A673 (cell line): ENCODE measurements around the gene MSS51.

ENCODE experiments used
- CTCF ChIP-seq: fragments of 300-800, 200-600 bp; sonication (generic); conservative IDR thresholded peaks from 2 replicates; pipeline ENCODE4 v1.5.1; 2017; ENCODE audit warnings: low read depth, mild to moderate bottlenecking, antibody characterized with exemption, low read length, moderate library complexity, mixed read lengths
- EZH2 ChIP-seq: fragments of 200-600 bp; sonication (generic); IDR thresholded peaks from 2 replicates; pipeline ENCODE4 v1.6.1; 2017; ENCODE audit warnings: borderline replicate concordance, low read depth, mild to moderate bottlenecking, mixed read lengths, antibody characterized with exemption, low read length; ENCODE audit not compliant: poor library complexity, severe bottlenecking

DNA sequence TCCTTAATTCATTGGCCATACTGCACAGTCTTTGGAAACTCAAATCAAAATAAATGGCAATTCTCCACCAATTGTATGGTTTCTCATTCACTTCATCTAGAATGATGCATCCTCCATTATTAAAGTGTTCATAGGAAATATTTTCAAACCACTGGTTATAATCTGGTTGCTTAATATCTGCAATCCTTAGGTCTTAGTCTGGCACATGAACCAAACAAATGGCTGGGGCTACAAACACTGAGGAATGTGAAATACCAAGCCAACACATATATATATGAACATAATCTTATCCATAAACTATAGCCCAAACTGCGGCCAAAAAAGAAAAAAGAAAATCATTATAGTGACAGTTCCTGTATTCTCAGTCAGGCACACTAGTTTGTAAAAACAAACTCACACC, 5.7 kb upstream of the MSS51 start:
- no peak for TF ChIP-seq CTCF
- TF ChIP-seq EZH2: no peak
